Fibroblast of skin of scalp (primary cell): Measurements from ENCODE around the gene ATP5PB. TPM values are rescaled to one million over a fixed set of nuclear protein-coding genes. Genes with fewer than 3 reads are reported as not detected.

Experiments
- DNase-seq: peaks from one replicate; pipeline ENCODE4 v3.0.0-alpha.2; 2013
- polyA plus RNA-seq, 2 experiments: library from polyadenylated mRNA; unstranded; fragments of 120-200 nt; gene quantifications; one replicate each; pipeline ENCODE4 v1.2.1, GENCODE V29; 2013; ENCODE audit not compliant: insufficient read length in 2 of 2

ATP5PB gene, protein sequence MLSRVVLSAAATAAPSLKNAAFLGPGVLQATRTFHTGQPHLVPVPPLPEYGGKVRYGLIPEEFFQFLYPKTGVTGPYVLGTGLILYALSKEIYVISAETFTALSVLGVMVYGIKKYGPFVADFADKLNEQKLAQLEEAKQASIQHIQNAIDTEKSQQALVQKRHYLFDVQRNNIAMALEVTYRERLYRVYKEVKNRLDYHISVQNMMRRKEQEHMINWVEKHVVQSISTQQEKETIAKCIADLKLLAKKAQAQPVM
- 230 TPM for polyA plus RNA-seq (2013, experiment 1 of 2; ENCODE audit: insufficient read length)
- 232 TPM for polyA plus RNA-seq (2013, experiment 2 of 2; ENCODE audit: insufficient read length)

GRCh38 chr1:111448918-111449702, at the start of gene ATP5PB, which contains the start of gene WDR77:
TSS of gene ATP5PB (plus strand) at chr1:111449464. CDS start at chr1:111449542, 78 bp downstream.
TSS of gene WDR77 (minus strand) at chr1:111449256. CDS start at chr1:111449169, 87 bp downstream.
- DNase-seq, result peak; percentile 99

DNA sequence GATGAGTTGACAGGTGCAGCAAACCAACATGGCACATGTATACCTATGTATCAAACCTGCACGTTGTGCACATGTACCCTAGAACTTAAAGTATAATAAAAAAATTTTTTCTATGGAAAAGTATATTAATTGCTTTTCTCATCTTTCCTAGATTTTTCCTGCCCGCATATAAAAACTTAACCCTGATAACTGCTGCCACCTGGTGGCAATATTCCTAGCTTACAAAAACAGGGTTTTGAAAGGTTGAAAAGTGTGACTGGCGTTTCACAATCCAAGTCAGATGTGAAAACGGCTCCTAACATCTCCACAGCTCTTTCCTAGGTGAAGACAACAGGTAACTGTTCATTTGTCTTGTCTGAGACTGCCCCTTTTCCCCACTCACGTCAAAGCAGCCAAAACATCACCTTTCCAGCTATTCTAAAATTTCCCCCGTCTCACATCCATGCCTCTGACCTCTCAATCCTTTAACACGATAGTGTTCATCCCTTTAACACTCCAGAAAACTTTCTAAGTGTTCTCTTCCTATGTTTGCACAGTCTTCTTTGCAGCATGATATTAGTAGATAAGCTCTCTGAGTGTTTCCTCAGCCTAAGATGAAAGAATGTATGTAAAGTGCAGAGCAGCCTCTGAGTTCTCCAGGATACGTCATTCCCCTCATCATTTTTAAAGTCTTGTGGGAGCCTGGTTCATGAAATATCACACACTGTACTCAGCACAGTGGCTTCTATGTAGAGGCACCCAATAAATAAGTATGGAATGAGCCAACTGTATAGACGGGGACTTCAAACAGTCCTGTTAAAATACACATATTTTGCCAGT, 49.3 kb upstream of the ATP5PB start:
- DNase-seq, result peak; percentile 49

DNA sequence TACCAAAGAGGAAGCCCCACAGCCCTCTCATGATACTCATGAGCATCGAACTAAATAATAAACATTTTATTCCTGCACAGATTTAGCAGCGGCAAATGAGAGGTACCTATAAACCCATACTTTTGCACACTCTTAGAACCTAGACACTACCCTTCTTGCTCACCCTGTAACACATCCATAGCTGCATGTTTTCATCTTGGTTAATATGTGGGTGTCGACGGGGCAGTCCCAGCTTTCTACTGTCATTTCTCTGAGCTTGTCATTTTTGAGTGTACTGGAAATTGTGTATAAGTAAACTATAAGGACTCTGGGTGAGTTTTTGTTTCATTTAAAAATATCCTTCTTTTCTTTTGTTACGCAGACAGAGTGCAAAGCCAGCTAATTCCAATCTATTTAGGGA, 47.2 kb upstream of the ATP5PB start:
- DNase-seq, result no peak

DNA sequence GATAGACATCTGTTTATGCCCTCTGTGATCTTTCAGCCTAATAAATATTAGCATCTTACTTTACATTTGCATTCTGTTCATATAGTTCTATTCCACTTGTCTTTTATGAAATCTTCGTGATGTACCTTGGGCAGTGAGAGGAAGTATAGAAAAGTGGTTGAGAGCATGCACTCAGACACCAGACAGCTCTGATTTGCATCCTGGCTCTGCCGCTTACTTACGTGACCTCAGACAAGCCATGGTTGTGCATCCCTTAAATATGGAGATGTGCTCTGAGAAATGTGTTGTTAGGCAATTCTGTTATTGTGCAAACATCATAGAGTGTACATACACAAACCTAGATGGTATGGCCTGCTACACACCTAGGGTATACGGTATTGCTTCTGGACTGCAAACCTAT, 44.7 kb upstream of the ATP5PB start:
- DNase-seq, result no peak

DNA sequence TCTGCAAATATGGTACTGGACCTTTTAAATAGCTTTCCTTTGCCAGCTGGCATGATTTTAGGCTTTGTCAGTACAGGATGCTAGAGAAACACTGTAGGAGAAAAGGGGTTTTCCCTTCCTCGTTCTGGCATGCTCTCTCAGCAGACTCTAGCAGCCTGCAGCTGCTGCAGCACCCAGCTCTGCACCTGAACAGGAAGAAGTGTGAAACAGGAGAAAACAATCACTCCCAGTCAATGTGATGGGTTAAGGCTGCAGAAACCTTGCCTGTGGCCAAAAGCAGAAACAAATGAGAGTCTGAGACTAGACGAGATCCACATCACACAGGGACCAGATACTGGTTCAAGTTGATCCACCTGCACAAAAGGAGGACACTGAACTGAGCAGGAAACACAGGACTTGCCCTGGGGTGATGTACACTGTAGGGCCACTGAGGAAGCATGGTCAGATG, 42.9 kb upstream of the ATP5PB start:
- no peak for DNase-seq

DNA sequence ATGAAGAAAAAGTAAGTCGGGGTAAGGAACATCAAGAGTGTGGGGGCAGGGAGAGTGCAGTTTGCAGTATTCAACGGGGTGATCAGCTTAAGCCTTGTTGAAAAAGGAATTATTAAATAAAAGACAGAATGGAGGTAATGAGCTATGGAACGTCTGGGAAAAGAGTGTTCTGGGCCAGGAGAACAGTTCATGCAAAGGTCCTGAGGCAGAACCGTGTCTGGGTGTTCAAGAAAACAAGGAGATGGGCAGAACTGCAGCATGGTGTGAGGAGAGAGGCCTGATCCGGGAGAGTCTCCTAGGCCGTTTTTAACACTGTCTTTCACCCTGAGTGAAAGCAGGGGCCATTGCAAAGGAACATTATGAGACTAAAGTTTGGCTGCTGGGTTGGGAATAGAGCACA, 42.0 kb upstream of the ATP5PB start:
- DNase-seq, result no peak

DNA sequence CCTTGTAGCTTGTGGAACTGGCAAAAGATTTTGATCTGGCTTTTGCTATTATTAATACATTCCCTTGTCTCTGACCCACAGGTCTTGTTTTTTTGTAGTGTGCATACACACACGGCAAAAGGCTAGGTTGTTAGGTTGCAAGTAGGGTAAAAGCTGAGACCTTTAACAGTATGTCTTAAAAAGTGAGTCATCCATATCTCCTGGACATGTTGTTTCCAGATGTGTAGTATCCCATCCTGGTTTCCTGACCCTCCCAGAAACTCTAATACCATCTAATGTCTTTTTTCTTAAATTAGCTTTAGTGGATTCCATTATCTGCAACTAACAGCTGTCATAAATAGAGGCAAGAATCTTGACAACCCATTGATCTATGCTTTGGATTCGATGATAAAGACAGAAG, 36.4 kb upstream of the ATP5PB start:
- DNase-seq, result no peak

DNA sequence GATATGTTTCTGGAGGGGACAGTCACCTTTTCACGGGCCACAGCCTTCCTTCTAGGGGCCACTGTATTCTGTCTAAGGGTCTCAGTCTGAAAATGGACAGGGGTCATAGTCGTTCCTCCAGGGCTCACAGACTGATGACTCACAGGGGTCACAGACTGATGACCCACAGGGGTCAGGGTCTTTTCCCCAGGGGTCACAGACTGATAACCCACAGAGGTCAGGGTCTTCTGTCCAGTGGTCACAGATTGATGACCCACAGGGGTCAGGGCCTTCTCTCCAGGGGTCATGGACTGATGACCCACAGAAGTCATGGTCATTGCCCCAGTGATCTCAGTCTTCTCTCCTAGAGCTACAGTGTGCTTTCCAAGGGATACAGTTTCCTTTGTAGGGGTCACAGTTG, 34.5 kb upstream of the ATP5PB start:
- no peak for DNase-seq

DNA sequence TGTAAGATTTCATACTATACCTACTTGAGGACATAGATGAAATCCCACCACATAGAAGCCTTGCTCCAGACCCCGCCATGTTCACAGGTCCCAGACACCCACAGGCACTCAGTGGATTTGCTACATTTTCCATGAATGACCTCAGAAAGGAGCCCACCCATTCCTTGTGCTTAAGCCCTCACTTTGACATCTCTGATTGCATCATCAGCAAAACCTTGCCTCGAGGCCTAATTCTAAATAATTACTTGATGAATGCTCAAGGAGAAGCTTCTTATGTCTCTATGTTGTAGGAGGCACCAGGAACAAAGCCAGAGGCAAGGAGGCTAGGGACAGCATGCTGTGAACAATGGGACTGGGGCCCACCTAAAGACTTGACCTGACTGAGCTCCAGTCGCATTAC, 33.8 kb upstream of the ATP5PB start:
- DNase-seq, result no peak

- no peak for DNase-seq
These were observed 31.5 kb upstream of the ATP5PB start for GRCh38 chr1:111417755-111418154.

DNA sequence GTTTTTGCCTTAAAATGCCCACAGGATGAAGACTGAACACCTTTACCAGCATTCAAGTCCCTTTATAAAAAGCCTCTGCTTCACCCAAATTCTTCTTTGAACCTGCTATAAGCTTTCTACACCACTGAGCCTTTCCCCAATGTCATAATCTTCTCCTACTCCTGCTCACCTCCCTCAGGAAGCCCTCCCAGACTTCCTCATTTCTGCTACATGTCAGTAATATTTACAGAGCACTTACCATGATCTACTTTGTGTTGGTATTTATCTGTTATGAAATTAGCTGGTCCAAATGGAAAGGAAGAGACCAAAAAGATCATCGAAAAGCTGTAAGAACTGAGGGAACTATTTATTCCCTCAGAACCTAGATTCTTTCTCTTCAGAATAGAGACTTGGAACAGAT, 30.2 kb upstream of the ATP5PB start:
- no peak for DNase-seq

DNA sequence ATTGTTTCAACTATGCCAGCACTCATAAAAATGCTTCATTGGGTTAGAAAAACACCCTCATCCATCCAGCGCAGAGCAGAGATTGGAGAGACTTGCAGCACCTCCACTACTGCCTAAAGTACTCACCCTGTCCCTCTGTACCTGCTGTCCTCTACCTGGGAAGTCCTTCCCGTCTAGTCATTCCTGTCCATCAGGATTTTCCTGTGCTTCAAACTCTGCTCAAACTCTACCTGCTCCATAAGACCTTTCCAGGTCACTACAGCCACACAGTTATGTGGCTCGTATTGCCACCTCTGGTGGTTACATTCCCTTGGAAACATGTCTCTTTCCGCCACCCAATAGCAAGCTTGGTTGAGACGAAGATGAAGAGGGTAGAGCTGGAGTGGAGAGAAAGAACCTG, 28.9 kb upstream of the ATP5PB start:
- DNase-seq, result no peak

DNA sequence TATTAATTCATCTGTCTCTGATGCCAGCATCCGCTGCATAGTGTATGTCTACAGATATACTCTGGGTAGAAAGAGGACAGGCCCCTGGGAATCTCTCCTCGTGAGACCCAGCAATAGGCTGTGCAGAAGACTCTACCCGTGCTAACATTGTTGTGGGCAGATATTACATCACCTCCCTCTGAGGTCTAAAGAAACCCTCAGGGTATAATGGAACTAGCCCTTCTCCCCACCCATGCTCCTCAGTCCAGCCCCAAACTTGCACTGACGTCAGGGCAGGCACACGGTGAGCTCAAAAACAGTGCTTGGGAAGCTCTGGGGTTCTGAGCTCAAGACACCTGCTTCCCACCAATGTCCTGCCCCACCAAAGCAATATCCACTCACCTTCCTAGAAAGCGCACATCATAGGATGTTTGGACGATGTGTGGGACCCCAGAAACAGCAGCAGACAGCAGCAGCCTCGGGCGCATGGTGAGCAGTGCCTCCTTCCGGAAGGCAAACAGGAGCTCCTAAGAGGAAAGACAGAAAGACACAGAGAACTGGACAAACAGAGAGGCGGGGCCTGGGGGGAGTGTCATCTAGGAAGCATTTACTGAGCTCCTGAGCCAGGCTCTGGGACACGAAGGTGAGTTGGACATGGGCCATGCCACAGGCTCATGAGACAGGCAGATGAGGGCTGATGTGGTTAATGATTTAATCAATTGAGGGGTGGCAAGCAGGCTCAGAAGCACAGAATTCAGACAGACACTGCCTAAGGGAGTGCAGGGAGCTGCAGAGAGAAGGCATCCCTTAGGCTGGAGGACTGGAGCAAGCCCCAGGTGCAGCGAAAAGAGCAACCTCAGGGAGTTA, 26.5 kb upstream of the ATP5PB start:
- DNase-seq, result no peak

GRCh38 chr1:111424281-111424680, 25.0 kb upstream of the ATP5PB start:
- no peak for DNase-seq

- no peak for DNase-seq
These were observed 12.5 kb upstream of the ATP5PB start for GRCh38 chr1:111436726-111437125.

- no peak for DNase-seq
These were observed 9.6 kb upstream of the ATP5PB start for GRCh38 chr1:111439461-111440351.

DNA sequence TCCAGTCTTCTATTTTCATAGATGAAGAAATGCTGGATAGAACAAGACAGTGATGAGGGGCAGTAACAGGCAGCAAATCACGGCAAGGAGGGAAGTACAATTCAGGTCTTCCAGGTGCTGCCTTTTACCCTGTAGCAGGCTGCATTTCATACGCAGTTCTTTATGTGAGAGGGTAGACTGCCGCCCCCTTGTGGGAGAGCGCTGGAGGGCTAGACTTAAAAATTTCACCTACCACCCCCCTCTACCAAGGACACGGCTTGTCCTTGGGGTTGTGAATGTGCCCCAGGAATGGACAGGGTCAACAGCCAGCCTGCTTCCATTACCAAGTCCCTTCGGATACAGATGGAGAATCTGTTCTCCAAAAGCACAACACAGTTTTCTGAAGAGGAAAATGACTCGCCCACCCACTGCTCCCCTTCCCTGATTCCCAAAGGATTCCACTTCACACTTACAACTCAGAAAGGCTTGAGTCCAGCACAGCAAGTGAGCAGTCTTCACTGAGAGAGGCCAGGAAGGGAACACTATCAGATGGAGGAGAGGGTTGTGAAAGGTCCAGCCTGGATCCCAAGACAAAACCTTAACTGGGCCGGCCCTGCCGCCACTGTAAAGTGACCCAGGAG, 7.6 kb upstream of the ATP5PB start:
- peak; percentile 6 for DNase-seq

GRCh38 chr1:111442457-111442856, 6.8 kb upstream of the ATP5PB start:
- no peak for DNase-seq

DNA sequence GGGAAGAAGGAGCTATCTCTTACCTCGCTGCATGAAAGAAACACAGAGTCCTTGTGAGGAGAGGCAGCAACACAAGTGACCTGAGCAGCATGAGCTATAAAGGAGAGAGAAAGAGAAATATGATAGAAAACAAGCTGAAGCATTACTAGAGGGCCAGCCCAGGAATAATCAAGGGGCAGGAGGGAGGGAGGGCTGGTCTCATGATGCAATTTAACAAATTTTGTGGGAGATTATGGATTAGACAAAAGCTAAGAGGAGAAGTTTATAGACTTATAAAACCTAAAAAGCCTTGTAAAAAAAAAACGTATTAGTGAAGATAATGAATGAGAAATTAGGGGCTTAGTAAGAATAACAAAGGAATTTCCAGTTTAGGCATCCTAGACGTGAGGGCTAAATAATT, 5.2 kb upstream of the ATP5PB start:
- no peak for DNase-seq

DNA sequence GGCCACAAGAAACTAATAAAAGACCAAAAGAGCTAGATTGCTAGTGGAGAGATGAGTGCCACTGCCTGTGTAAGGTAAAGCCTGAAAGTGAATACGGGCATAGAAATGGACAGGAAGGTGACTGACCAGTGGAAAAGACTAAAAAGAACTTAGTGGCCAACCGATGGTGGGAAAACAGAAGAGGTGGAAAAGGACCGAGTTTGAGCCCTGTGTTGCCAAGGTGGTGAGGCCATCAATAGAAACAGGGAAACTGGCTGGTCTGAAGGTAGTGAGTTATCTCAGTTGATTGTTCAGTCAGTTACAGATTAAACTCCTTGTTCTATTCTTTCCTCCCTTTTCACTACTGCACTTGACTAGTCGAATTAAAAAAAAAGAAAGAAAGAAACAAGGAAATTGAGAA, 2.7 kb upstream of the ATP5PB start:
- DNase-seq, result no peak
